ENCODE measurements around the gene UBE3A.

Gene UBE3A

DNA sequence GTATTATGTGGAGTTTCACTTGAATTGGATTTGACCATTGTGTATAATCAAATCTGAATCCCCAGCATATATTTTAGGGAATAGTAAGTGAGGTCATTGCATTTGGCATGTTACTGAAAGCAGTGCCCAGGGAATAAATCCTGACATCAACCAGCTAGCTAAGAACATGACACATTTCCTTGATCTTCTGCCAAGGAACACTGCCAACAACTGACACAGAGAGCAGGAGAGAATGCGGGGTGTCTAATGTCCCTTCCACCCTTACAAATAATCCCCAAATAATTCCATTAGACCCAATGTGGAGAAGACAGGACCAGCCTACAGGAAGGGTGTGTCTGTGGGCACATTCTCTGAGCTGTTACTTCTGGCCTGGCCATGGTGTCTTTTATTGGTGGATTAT, 30.6 kb upstream of the UBE3A start:
- WGBS, result 70% methylated on average over 1 of the region's 1 CpG
- Histone ChIP-seq H2BK12ac (ENCODE audit: low read length in 2 of 2) (no peak overlapping the region), H3K14ac (ENCODE audit: low read length in 2 of 2) (no peak overlapping the region), H3K23ac (ENCODE audit: low read length in 2 of 2) (no peak overlapping the region), H3K36me3 (ENCODE audit: control insufficient read depth in 1 of 2, insufficient read depth in 2 of 2, low read depth in 1 of 2, low read length in 2 of 2) (no peaks in the 10 kb centered on the region), H3K18ac (ENCODE audit: low read depth in 1 of 2, low read length in 2 of 2) (no peak overlapping the region), H2AK5ac (ENCODE audit: low read length, severe bottlenecking) (no peak overlapping the region), H3K9me3 (ENCODE audit: control insufficient read depth, low read length) (no peaks in the 10 kb centered on the region), H2BK15ac (ENCODE audit: low read depth, poor library complexity, severe bottlenecking) (no peak overlapping the region), H3K27ac (ENCODE audit: low read length, poor library complexity, severe bottlenecking) (no peak overlapping the region), H2AFZ (ENCODE audit: low read depth, low read length) (no peak overlapping the region), H2BK120ac (ENCODE audit: low read depth, low read length) (no peak overlapping the region), H3K9ac (ENCODE audit: low read length) (no peak overlapping the region), H2BK5ac (ENCODE audit: low read depth, low read length, poor library complexity, severe bottlenecking) (no peak overlapping the region), H4K91ac (ENCODE audit: low read length) (no peak overlapping the region), H3K4ac (ENCODE audit: low read depth in 1 of 2, low read length in 2 of 2) (no peak overlapping the region), H3K27me3 (ENCODE audit: control insufficient read depth in 1 of 2, insufficient read depth in 1 of 2, low read length in 2 of 2) (no peaks in the 10 kb centered on the region), H3K4me1 (ENCODE audit: control insufficient read depth, insufficient read depth, low read depth, low read length) (no peaks in the 10 kb centered on the region), H3K4me3 (ENCODE audit: insufficient read depth in 1 of 2, low read depth in 1 of 2, low read length in 2 of 2) (no peak overlapping the region), H4K8ac (ENCODE audit: low read length) (no peak overlapping the region), H3K4me2 (ENCODE audit: low read length, poor library complexity, severe bottlenecking) (no peak overlapping the region), H3K79me1 (replicated peaks; ENCODE audit: low read length, poor library complexity, severe bottlenecking) (no peaks in the 10 kb centered on the region)
- no peak for DNase-seq

DNA sequence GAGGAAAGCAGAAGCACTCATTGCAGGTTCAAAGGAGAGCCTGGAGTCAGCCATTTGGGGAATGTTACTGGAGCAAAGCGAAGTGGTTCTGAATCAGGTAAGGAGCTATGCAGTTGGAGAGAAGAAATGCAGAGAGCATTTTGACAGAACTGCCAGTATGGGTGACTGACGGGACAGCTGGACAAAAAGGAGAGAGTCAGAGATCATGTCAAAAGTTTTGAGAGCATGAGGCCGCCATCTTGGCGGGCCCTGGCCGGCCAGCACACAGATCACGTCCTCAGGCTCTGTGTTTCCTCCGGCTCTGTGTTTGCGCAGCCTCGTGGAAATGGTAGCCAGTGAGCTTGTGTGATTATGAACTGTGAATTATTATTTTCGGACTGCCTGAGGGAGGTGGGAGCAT, 29.8 kb upstream of the UBE3A start:
- H4K91ac ChIP-seq (ENCODE audit: low read length), result no peak overlapping the region
- H3K27ac ChIP-seq (ENCODE audit: low read length, poor library complexity, severe bottlenecking), result no peak overlapping the region
- no peaks in the 10 kb centered on the region for H3K9me3 ChIP-seq (ENCODE audit: control insufficient read depth, low read length)
- no peak overlapping the region for H3K4me3 ChIP-seq (ENCODE audit: insufficient read depth in 1 of 2, low read depth in 1 of 2, low read length in 2 of 2)
- H3K23ac ChIP-seq (ENCODE audit: low read length in 2 of 2), result no peak overlapping the region
- H3K4me1 ChIP-seq (ENCODE audit: control insufficient read depth, insufficient read depth, low read depth, low read length), result no peaks in the 10 kb centered on the region
- H3K4ac ChIP-seq (ENCODE audit: low read depth in 1 of 2, low read length in 2 of 2), result no peak overlapping the region
- no peaks in the 10 kb centered on the region for H3K79me1 ChIP-seq (replicated peaks; ENCODE audit: low read length, poor library complexity, severe bottlenecking)
- no peaks in the 10 kb centered on the region for H3K27me3 ChIP-seq (ENCODE audit: control insufficient read depth in 1 of 2, insufficient read depth in 1 of 2, low read length in 2 of 2)
- no peak for DNase-seq
- H3K9ac ChIP-seq (ENCODE audit: low read length), result no peak overlapping the region
- H3K4me2 ChIP-seq (ENCODE audit: low read length, poor library complexity, severe bottlenecking), result no peak overlapping the region
- H3K18ac ChIP-seq (ENCODE audit: low read depth in 1 of 2, low read length in 2 of 2), result no peak overlapping the region
- H4K8ac ChIP-seq (ENCODE audit: low read length), result no peak overlapping the region
- no peak overlapping the region for H2BK120ac ChIP-seq (ENCODE audit: low read depth, low read length)
- H3K14ac ChIP-seq (ENCODE audit: low read length in 2 of 2), result no peak overlapping the region
- H2AFZ ChIP-seq (ENCODE audit: low read depth, low read length), result no peak overlapping the region
- no peak overlapping the region for H2BK12ac ChIP-seq (ENCODE audit: low read length in 2 of 2)
- WGBS, result 90% methylated on average over 10 of the region's 10 CpGs
- H2BK5ac ChIP-seq (ENCODE audit: low read depth, low read length, poor library complexity, severe bottlenecking), result no peak overlapping the region
- H2AK5ac ChIP-seq (ENCODE audit: low read length, severe bottlenecking), result no peak overlapping the region
- no peaks in the 10 kb centered on the region for H3K36me3 ChIP-seq (ENCODE audit: control insufficient read depth in 1 of 2, insufficient read depth in 2 of 2, low read depth in 1 of 2, low read length in 2 of 2)
- no peak overlapping the region for H2BK15ac ChIP-seq (ENCODE audit: low read depth, poor library complexity, severe bottlenecking)

DNA sequence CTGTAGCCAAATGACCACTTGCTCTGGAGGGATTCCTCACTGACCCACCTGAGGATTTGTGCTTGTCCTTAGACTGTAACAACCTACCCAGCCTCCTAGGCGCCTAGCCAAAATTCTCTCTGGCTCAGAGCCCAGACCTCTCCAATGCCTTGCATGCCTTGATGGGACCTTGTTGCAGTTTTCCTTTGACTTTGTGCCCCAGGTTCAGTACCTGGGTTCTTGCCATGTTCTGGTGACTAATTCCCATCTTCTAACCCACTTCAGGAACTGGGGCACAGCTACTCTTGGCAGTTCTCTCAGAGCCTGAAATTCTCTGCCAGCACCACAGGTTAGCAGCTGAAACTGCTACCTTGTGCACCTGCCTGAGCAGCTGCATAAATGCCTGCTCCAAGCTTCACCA, 27.0 kb upstream of the UBE3A start:
- 85% methylated on average over 1 of the region's 1 CpG for WGBS

DNA sequence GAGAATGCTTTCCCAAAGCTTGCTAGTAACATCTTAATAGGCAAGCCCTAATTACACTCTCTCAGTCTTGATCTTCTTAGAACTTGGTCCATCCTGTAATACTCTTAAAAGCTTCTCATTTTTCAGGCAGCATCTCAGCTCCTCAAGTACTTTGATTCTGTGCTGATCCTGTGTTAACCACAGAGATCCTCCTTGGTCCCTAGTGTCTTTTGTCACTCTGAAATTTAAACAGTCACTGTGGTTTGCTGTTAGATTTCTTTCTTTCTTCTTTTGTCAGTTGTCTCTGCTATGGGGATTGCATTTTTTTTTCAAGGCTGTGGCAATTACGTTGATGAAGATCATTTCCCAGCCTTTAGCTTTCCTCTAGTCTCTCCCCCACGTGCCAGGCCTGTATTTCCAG, 26.0 kb upstream of the UBE3A start:
- Histone ChIP-seq H3K79me1 (replicated peaks; ENCODE audit: low read length, poor library complexity, severe bottlenecking) (no peaks in the 10 kb centered on the region), H3K4ac (ENCODE audit: low read depth in 1 of 2, low read length in 2 of 2) (no peak overlapping the region), H3K14ac (ENCODE audit: low read length in 2 of 2) (no peak overlapping the region), H3K36me3 (ENCODE audit: control insufficient read depth in 1 of 2, insufficient read depth in 2 of 2, low read depth in 1 of 2, low read length in 2 of 2) (no peaks in the 10 kb centered on the region), H3K23ac (ENCODE audit: low read length in 2 of 2) (no peak overlapping the region), H3K9me3 (ENCODE audit: control insufficient read depth, low read length) (peaks cover 3% of the 10 kb centered on the region), H3K27me3 (ENCODE audit: control insufficient read depth in 1 of 2, insufficient read depth in 1 of 2, low read length in 2 of 2) (no peaks in the 10 kb centered on the region), H2BK120ac (ENCODE audit: low read depth, low read length) (no peak overlapping the region), H4K8ac (ENCODE audit: low read length) (no peak overlapping the region), H3K4me3 (ENCODE audit: insufficient read depth in 1 of 2, low read depth in 1 of 2, low read length in 2 of 2) (no peak overlapping the region), H3K18ac (ENCODE audit: low read depth in 1 of 2, low read length in 2 of 2) (no peak overlapping the region), H2AFZ (ENCODE audit: low read depth, low read length) (no peak overlapping the region), H2AK5ac (ENCODE audit: low read length, severe bottlenecking) (no peak overlapping the region), H2BK5ac (ENCODE audit: low read depth, low read length, poor library complexity, severe bottlenecking) (no peak overlapping the region), H3K4me2 (ENCODE audit: low read length, poor library complexity, severe bottlenecking) (no peak overlapping the region), H3K4me1 (ENCODE audit: control insufficient read depth, insufficient read depth, low read depth, low read length) (no peaks in the 10 kb centered on the region), H4K91ac (ENCODE audit: low read length) (no peak overlapping the region), H2BK12ac (ENCODE audit: low read length in 2 of 2) (no peak overlapping the region), H3K27ac (ENCODE audit: low read length, poor library complexity, severe bottlenecking) (no peak overlapping the region), H2BK15ac (ENCODE audit: low read depth, poor library complexity, severe bottlenecking) (no peak overlapping the region), H3K9ac (ENCODE audit: low read length) (no peak overlapping the region)
- 20% methylated on average over 2 of the region's 2 CpGs for WGBS
- no peak for DNase-seq

More for the DNA sequence above, 27.0 kb upstream of the UBE3A start:
- DNase-seq, result no peak
- Histone ChIP-seq H3K4me3 (ENCODE audit: insufficient read depth in 1 of 2, low read depth in 1 of 2, low read length in 2 of 2) (no peak overlapping the region), H3K23ac (ENCODE audit: low read length in 2 of 2) (no peak overlapping the region), H3K27me3 (ENCODE audit: control insufficient read depth in 1 of 2, insufficient read depth in 1 of 2, low read length in 2 of 2) (no peaks in the 10 kb centered on the region), H2BK120ac (ENCODE audit: low read depth, low read length) (no peak overlapping the region), H3K9me3 (ENCODE audit: control insufficient read depth, low read length) (peaks cover 3% of the 10 kb centered on the region), H3K4me2 (ENCODE audit: low read length, poor library complexity, severe bottlenecking) (no peak overlapping the region), H2BK12ac (ENCODE audit: low read length in 2 of 2) (no peak overlapping the region), H3K9ac (ENCODE audit: low read length) (no peak overlapping the region), H3K4ac (ENCODE audit: low read depth in 1 of 2, low read length in 2 of 2) (no peak overlapping the region), H2BK15ac (ENCODE audit: low read depth, poor library complexity, severe bottlenecking) (no peak overlapping the region), H3K4me1 (ENCODE audit: control insufficient read depth, insufficient read depth, low read depth, low read length) (no peaks in the 10 kb centered on the region), H2AFZ (ENCODE audit: low read depth, low read length) (no peak overlapping the region), H4K8ac (ENCODE audit: low read length) (no peak overlapping the region), H3K18ac (ENCODE audit: low read depth in 1 of 2, low read length in 2 of 2) (no peak overlapping the region), H2AK5ac (ENCODE audit: low read length, severe bottlenecking) (no peak overlapping the region), H2BK5ac (ENCODE audit: low read depth, low read length, poor library complexity, severe bottlenecking) (no peak overlapping the region), H4K91ac (ENCODE audit: low read length) (no peak overlapping the region), H3K27ac (ENCODE audit: low read length, poor library complexity, severe bottlenecking) (no peak overlapping the region), H3K36me3 (ENCODE audit: control insufficient read depth in 1 of 2, insufficient read depth in 2 of 2, low read depth in 1 of 2, low read length in 2 of 2) (no peaks in the 10 kb centered on the region), H3K14ac (ENCODE audit: low read length in 2 of 2) (no peak overlapping the region), H3K79me1 (replicated peaks; ENCODE audit: low read length, poor library complexity, severe bottlenecking) (no peaks in the 10 kb centered on the region)

Measured in mesenchymal stem cell (in vitro differentiated cells and primary cell).